Suprapubic skin (tissue), 3 donors: Measurements from ENCODE around the gene FLACC1.

Source experiments
- POLR2A ChIP-seq, 2 donors: fragments of 450-650 bp; IDR thresholded peaks; one replicate each; pipeline ENCODE4 v1.6.1; 2017; ENCODE audit warnings: antibody characterized with exemption in 2 of 2, mild to moderate bottlenecking in 2 of 2, moderate library complexity in 2 of 2
- TF ChIP-seq, protein P1 (sequence below), 2 donors: fragments of 200-600 bp in 1 of 2; fragments of 450-650 bp in 1 of 2; sonication (generic) in 1 of 2; IDR thresholded peaks; one replicate each; pipeline ENCODE4 v1.5.1; 2016 to 2019; ENCODE audit warnings: antibody characterized with exemption in 2 of 2, mild to moderate bottlenecking in 1 of 2, moderate library complexity in 1 of 2

DNA sequence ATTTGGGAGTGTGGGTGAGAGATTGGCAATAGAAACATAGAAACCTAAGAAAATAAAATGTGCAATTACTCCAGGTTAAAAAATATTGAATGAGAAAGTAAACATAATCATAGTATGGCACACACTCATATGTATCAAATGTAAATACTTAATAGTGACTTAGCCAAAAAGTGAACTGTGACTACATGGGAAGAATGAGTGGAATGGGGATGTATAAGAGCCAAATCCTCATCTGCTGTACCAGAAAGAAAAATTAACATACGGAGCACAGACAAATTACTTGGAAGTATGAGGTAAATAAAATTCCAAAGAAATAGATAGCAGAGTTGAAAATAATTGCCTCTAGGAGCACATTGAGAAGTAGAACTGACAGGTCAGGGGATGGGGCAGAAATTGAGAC is 4.0 kb downstream of the FLACC1 start:
- TF ChIP-seq, protein P1, sequence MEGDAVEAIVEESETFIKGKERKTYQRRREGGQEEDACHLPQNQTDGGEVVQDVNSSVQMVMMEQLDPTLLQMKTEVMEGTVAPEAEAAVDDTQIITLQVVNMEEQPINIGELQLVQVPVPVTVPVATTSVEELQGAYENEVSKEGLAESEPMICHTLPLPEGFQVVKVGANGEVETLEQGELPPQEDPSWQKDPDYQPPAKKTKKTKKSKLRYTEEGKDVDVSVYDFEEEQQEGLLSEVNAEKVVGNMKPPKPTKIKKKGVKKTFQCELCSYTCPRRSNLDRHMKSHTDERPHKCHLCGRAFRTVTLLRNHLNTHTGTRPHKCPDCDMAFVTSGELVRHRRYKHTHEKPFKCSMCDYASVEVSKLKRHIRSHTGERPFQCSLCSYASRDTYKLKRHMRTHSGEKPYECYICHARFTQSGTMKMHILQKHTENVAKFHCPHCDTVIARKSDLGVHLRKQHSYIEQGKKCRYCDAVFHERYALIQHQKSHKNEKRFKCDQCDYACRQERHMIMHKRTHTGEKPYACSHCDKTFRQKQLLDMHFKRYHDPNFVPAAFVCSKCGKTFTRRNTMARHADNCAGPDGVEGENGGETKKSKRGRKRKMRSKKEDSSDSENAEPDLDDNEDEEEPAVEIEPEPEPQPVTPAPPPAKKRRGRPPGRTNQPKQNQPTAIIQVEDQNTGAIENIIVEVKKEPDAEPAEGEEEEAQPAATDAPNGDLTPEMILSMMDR (IDR thresholded peaks at IDR 0.05) = no peak
- no peak for TF ChIP-seq POLR2A (IDR thresholded peaks at IDR 0.05)
